K562 (cell line): ENCODE measurements around the gene B3GALT4. TPM values are rescaled to one million over a fixed set of nuclear protein-coding genes. Genes with fewer than 3 reads are reported as not detected.

Source experiments
- CSDE1 ChIP-seq, 2 experiments: fragments of 450-650 bp; IDR thresholded peaks; 2 replicates each; pipeline ENCODE4 v1.6.1; 2016; ENCODE audit warnings: mild to moderate bottlenecking in 1 of 2
- GTF2A2 ChIP-seq: IDR thresholded peaks from 2 replicates; pipeline ENCODE4 v1.6.1; 2016; ENCODE audit warnings: mild to moderate bottlenecking, missing genetic modification characterization, missing compliant biosample characterization
- KAT2B ChIP-seq: IDR thresholded peaks from one replicate; pipeline ENCODE4 v1.6.1; 2012; ENCODE audit warnings: low read depth, mild to moderate bottlenecking, control low read depth, inconsistent platforms, low read length, moderate library complexity
- MXI1 ChIP-seq: IDR thresholded peaks from 2 replicates; pipeline ENCODE4 v1.6.1; 2011; ENCODE audit warnings: low read depth, mild to moderate bottlenecking, improper control_type of control experiment, low read length
- NCOA2 ChIP-seq, 2 experiments: fragments of 450-650 bp; IDR thresholded peaks; 2 replicates each; pipeline ENCODE4 v1.6.1; 2018; ENCODE audit warnings: mild to moderate bottlenecking in 2 of 2, moderate library complexity in 1 of 2; ENCODE audit not compliant: partially characterized antibody in 2 of 2
- PHF21A ChIP-seq: fragments of 450-650 bp; IDR thresholded peaks from 2 replicates; pipeline ENCODE4 v1.6.1; 2017; ENCODE audit warnings: low read depth, borderline replicate concordance
- POLR3A ChIP-seq: IDR thresholded peaks from 2 replicates; pipeline ENCODE4 v1.6.1; 2011; ENCODE audit warnings: borderline replicate concordance, mild to moderate bottlenecking, moderate library complexity; ENCODE audit not compliant: insufficient read length, insufficient read depth; ENCODE audit errors: extremely low read depth
- PRPF4 ChIP-seq: fragments of 200-400 bp; formaldehyde crosslinking; IDR thresholded peaks from one replicate; pipeline ENCODE4 v1.6.1; 2017; ENCODE audit warnings: low read length, low read depth, mild to moderate bottlenecking; ENCODE audit not compliant: insufficient read depth, poor library complexity, severe bottlenecking
- SOX6 ChIP-seq: fragments of 450-650 bp; IDR thresholded peaks from 2 replicates; pipeline ENCODE4 v1.6.1; 2014; ENCODE audit warnings: mild to moderate bottlenecking
- STAT6 ChIP-seq: sonication (generic); formaldehyde crosslinking; IDR thresholded peaks from 2 replicates; pipeline ENCODE4 v1.8.1; 2023; ENCODE audit warnings: mild to moderate bottlenecking, missing genetic modification reagents
- TOE1 ChIP-seq, 2 experiments: fragments of 450-650 bp in 1 of 2; sonication (generic) in 1 of 2; formaldehyde crosslinking in 1 of 2; IDR thresholded peaks; 2 replicates each; pipeline versions ENCODE4 v1.7.1 to v1.8.0; 2016 to 2022; ENCODE audit warnings: borderline replicate concordance in 2 of 2, mild to moderate bottlenecking in 2 of 2, antibody characterized with exemption in 1 of 2, inconsistent platforms in 1 of 2, low read depth in 1 of 2, missing genetic modification reagents in 1 of 2, moderate library complexity in 1 of 2
- U2AF1 ChIP-seq: fragments of 200-400 bp; formaldehyde crosslinking; optimal IDR thresholded peaks from 2 replicates; pipeline ENCODE3; 2017; ENCODE audit warnings: mild to moderate bottlenecking, low read depth, low read length, moderate library complexity
- ZBTB33 ChIP-seq: sonication (generic); formaldehyde crosslinking; IDR thresholded peaks from 2 replicates; pipeline ENCODE4 v1.8.1; 2023; ENCODE audit warnings: mild to moderate bottlenecking, missing genetic modification reagents
- ZFP1 ChIP-seq: fragments of 450-650 bp; formaldehyde crosslinking; IDR thresholded peaks from 2 replicates; pipeline ENCODE4 v1.4.0; 2020; ENCODE audit warnings: mild to moderate bottlenecking, mixed read lengths
- ZNF134 ChIP-seq: fragments of 250-450 bp; sonication (Bioruptor Pico); conservative IDR thresholded peaks from 2 replicates; pipeline ENCODE4 v1.4.0; 2020
- polyA plus RNA-seq, 8 experiments: library from polyadenylated mRNA; depleted of rRNA in 4 of 8; stranded (reverse) in 5 of 8; unstranded in 3 of 8; fragments of >200 nt; fragmentation: Nextera tagmentation in 2 of 8; fragmentation: Illumina TruSeq in 1 of 8; extraction: Ambion mirVana in 2 of 8; extraction: Trizol in 1 of 8; gene quantifications; 2 replicates each; pipeline versions ENCODE4 v1.2.1 to v1.2.3, GENCODE V29; 2011 to 2014; ENCODE audit warnings: inconsistent platforms in 1 of 8, missing spikeins in 1 of 8
- total RNA-seq, 7 experiments: library from RNA; depleted of rRNA in 6 of 7; stranded (reverse); fragments of >200 nt in 6 of 7; fragmentation: Illumina TruSeq in 2 of 7; extraction: Trizol in 2 of 7; gene quantifications; 2 replicates each; pipeline versions ENCODE4 v1.2.1 to v1.2.3, GENCODE V29; 2011 to 2021; ENCODE audit warnings: low replicate concordance in 1 of 7
- TF ChIP-seq, protein P1 (sequence below): fragments of 250-450 bp; sonication (Bioruptor Pico); IDR thresholded peaks from 2 replicates; pipeline ENCODE4 v1.5.0; 2021
- TF ChIP-seq, protein P2 (sequence below): fragments of 450-650 bp; IDR thresholded peaks from 2 replicates; pipeline ENCODE4 v1.6.1; 2016; ENCODE audit warnings: antibody characterized with exemption

B3GALT4 gene
- total and polyA plus RNA-seq, 9 of the 15 experiments (the other 6 are each of a cell fraction or from before 2014, with no cell fraction given): 0.11 to 1.3 (median 0.53) TPM; not detected in 1

- TF ChIP-seq NCOA2 (IDR thresholded peaks at IDR 0.05; ENCODE audit: partially characterized antibody in 2 of 2) (no peak), PHF21A (peak; percentile 8; the same call in 1 of the 2 replicates), ZBTB33 (peak; percentile 67), CSDE1 (IDR thresholded peaks at IDR 0.05) (peak; percentile 72 to 81; a peak in 2 of 4 replicates), MXI1 (no peak; the same call in 1 of the 2 replicates), STAT6 (CRISPR knock-in tag) (peak; percentile 95), U2AF1 (no peak), KAT2B (peak; percentile 83), GTF2A2 (tag) (peak; percentile 94), SOX6 (peak; percentile 67; the same call in 1 of the 2 replicates), ZFP1 (peak; percentile 54; the same call in 1 of the 2 replicates), PRPF4 (peak; percentile 43), POLR3A (no peak), ZNF134 (0 out of 2 replicates have a peak, but pooled peaks have one; percentile 35), TOE1 (IDR thresholded peaks at IDR 0.05; ENCODE audit: borderline replicate concordance) (peak; percentile 91), TOE1 (CRISPR knock-in tag; IDR thresholded peaks at IDR 0.05; ENCODE audit: borderline replicate concordance, low read depth) (no peak)
- TF ChIP-seq, protein P1, sequence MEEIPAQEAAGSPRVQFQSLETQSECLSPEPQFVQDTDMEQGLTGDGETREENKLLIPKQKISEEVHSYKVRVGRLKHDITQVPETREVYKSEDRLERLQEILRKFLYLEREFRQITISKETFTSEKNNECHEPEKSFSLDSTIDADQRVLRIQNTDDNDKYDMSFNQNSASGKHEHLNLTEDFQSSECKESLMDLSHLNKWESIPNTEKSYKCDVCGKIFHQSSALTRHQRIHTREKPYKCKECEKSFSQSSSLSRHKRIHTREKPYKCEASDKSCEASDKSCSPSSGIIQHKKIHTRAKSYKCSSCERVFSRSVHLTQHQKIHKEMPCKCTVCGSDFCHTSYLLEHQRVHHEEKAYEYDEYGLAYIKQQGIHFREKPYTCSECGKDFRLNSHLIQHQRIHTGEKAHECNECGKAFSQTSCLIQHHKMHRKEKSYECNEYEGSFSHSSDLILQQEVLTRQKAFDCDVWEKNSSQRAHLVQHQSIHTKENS (CRISPR knock-in tag): 0 out of 2 replicates have a peak, but pooled peaks have one; percentile 27
- TF ChIP-seq, protein P2, sequence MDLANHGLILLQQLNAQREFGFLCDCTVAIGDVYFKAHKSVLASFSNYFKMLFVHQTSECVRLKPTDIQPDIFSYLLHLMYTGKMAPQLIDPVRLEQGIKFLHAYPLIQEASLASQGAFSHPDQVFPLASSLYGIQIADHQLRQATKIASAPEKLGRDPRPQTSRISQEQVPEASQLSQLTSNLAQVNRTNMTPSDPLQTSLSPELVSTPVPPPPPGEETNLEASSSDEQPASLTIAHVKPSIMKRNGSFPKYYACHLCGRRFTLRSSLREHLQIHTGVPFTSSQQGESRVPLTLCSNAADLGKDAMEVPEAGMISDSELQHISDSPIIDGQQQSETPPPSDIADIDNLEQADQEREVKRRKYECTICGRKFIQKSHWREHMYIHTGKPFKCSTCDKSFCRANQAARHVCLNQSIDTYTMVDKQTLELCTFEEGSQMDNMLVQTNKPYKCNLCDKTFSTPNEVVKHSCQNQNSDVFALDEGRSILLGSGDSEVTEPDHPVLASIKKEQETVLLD: no peak
Observed at GRCh38 chr6:33271468-33272274, 5.3 kb upstream of the B3GALT4 start, which contains the start of the genes RPS18 and VPS52 (continued).
